ENCODE data around the gene NAA25.

Gene NAA25

DNA sequence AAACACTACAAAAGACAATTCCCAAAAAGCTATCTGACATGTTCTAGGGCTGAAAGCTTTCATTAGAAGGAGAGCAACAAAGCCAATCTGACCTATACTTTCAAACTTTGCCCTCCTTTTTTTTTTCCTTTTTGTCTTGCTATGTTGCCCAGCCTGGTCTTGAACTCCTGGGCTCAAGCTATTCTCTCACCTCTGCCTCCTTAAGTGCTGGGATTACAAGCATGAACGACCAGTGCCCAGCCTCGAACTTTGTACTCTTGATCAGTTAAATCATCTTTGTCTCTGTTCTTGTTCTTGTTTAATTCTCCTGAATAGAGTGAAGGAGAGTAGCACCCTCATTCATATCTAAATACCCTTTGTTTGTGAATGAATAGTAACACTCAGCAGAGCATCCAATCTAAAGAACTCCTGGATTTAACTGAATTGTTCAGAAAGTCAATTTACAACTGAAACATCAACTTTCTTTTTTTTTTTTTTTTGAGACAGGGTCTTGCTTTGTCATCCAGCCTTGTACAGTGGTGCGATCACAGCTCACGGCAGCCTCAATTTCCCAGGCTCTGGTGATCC, 73.3 kb downstream of the NAA25 start:
- TF ChIP-seq, protein P1, sequence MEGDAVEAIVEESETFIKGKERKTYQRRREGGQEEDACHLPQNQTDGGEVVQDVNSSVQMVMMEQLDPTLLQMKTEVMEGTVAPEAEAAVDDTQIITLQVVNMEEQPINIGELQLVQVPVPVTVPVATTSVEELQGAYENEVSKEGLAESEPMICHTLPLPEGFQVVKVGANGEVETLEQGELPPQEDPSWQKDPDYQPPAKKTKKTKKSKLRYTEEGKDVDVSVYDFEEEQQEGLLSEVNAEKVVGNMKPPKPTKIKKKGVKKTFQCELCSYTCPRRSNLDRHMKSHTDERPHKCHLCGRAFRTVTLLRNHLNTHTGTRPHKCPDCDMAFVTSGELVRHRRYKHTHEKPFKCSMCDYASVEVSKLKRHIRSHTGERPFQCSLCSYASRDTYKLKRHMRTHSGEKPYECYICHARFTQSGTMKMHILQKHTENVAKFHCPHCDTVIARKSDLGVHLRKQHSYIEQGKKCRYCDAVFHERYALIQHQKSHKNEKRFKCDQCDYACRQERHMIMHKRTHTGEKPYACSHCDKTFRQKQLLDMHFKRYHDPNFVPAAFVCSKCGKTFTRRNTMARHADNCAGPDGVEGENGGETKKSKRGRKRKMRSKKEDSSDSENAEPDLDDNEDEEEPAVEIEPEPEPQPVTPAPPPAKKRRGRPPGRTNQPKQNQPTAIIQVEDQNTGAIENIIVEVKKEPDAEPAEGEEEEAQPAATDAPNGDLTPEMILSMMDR (IDR thresholded peaks at IDR 0.05; ENCODE audit: borderline replicate concordance, extremely low read depth, low read length, poor library complexity, severe bottlenecking), result no peak
- TF ChIP-seq EZH2 (IDR thresholded peaks at IDR 0.05; ENCODE audit: borderline replicate concordance, low read depth, low read length, severe bottlenecking), result no peak
- Histone ChIP-seq H2AFZ (ENCODE audit: low read depth, low read length) (no peak overlapping the region), H3K4me2 (ENCODE audit: insufficient read depth, low read length) (no peak overlapping the region), H3K9me3 (ENCODE audit: insufficient read depth, low read length, severe bottlenecking) (no peaks in the 10 kb centered on the region), H3K27ac (ENCODE audit: low read length) (no peak overlapping the region), H3K4me1 (ENCODE audit: insufficient read depth, low read length) (no peaks in the 10 kb centered on the region), H3K4me3 (ENCODE audit: low read depth in 1 of 2, low read length in 2 of 2) (no peak overlapping the region), H3K36me3 (ENCODE audit: insufficient read depth, low read length) (peaks cover 93% of the 10 kb centered on the region), H4K20me1 (ENCODE audit: insufficient read depth, low read length) (no peaks in the 10 kb centered on the region), H3K27me3 (ENCODE audit: insufficient read depth, low read length, poor library complexity) (no peaks in the 10 kb centered on the region), H3K9ac (ENCODE audit: low read depth, low read length) (no peak overlapping the region), H3K79me2 (ENCODE audit: insufficient read depth, low read length) (no peaks in the 10 kb centered on the region)
- no peak for ATAC-seq (ENCODE audit: insufficient read depth, low read depth)
- DNase-seq, result no peak

DNA sequence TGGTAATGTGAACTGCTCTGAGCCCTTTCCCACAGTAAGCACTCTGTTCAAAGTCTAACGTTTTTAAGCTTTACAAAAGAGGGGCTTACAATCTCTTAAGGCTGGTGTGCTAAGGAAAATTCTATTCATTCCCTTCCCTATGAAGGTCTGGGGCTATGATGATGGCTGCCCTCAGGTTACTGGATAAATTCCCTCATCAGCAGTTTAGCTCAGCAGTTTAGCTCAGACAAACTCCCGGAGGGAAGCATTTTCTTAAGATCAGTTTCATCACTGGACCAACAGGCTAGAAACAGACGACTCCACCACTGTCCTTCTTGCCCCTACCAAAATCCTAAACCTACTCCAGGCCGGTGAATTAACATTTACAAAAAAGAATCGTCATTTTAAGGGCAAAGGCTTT, 76.3 kb downstream of the NAA25 start:
- Histone ChIP-seq H2AFZ (ENCODE audit: low read depth, low read length) (no peak overlapping the region), H3K27ac (ENCODE audit: low read length) (no peak overlapping the region), H3K79me2 (ENCODE audit: insufficient read depth, low read length) (no peaks in the 10 kb centered on the region), H3K27me3 (ENCODE audit: insufficient read depth, low read length, poor library complexity) (no peaks in the 10 kb centered on the region), H3K4me2 (ENCODE audit: insufficient read depth, low read length) (no peak overlapping the region), H3K36me3 (ENCODE audit: insufficient read depth, low read length) (peaks cover 89% of the 10 kb centered on the region), H3K9ac (ENCODE audit: low read depth, low read length) (no peak overlapping the region), H3K9me3 (ENCODE audit: insufficient read depth, low read length, severe bottlenecking) (no peaks in the 10 kb centered on the region), H3K4me3 (ENCODE audit: low read depth in 1 of 2, low read length in 2 of 2) (no peak overlapping the region), H3K4me1 (ENCODE audit: insufficient read depth, low read length) (no peaks in the 10 kb centered on the region), H4K20me1 (ENCODE audit: insufficient read depth, low read length) (no peaks in the 10 kb centered on the region)
- TF ChIP-seq, protein P1 (IDR thresholded peaks at IDR 0.05; ENCODE audit: borderline replicate concordance, extremely low read depth, low read length, poor library complexity, severe bottlenecking), result no peak
- TF ChIP-seq EZH2 (IDR thresholded peaks at IDR 0.05; ENCODE audit: borderline replicate concordance, low read depth, low read length, severe bottlenecking), result no peak
- no peak for DNase-seq
- no peak for ATAC-seq (ENCODE audit: insufficient read depth, low read depth)

DNA sequence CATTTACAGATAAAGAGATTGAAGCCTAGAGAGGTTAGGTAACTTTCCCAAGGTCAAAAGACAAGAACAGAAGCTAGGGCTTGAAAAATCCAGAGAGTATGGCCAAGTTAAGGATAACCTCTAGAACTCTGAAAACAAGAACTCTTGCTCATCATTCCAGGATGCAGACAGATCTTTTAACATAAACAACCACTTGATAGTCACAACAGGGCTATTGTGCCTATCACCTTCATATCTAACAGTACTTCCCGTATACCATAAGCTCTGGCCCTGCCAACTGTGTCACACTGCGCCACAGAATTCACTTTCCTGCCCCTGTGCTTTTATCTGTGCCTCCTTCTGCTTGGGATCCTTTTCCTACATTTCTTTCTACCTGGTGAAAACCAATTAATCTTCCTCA, 77.1 kb downstream of the NAA25 start:
- ATAC-seq (ENCODE audit: insufficient read depth, low read depth), result no peak
- peaks cover 83% of the 10 kb centered on the region for H3K36me3 ChIP-seq (ENCODE audit: insufficient read depth, low read length)

More for the DNA sequence above, 77.1 kb downstream of the NAA25 start:
- Histone ChIP-seq H3K79me2 (ENCODE audit: insufficient read depth, low read length) (no peaks in the 10 kb centered on the region), H3K27me3 (ENCODE audit: insufficient read depth, low read length, poor library complexity) (no peaks in the 10 kb centered on the region), H3K4me2 (ENCODE audit: insufficient read depth, low read length) (no peak overlapping the region), H3K4me1 (ENCODE audit: insufficient read depth, low read length) (no peaks in the 10 kb centered on the region), H3K27ac (ENCODE audit: low read length) (no peak overlapping the region), H3K9me3 (ENCODE audit: insufficient read depth, low read length, severe bottlenecking) (no peaks in the 10 kb centered on the region), H2AFZ (ENCODE audit: low read depth, low read length) (no peak overlapping the region), H3K9ac (ENCODE audit: low read depth, low read length) (no peak overlapping the region), H3K4me3 (ENCODE audit: low read depth in 1 of 2, low read length in 2 of 2) (no peak overlapping the region), H4K20me1 (ENCODE audit: insufficient read depth, low read length) (no peaks in the 10 kb centered on the region)
- no peak for DNase-seq
- TF ChIP-seq EZH2 (IDR thresholded peaks at IDR 0.05; ENCODE audit: borderline replicate concordance, low read depth, low read length, severe bottlenecking), result no peak
- TF ChIP-seq, protein P1 (IDR thresholded peaks at IDR 0.05; ENCODE audit: borderline replicate concordance, extremely low read depth, low read length, poor library complexity, severe bottlenecking), result no peak

Measured in DND-41 (cell line).